ENCODE measurements around the gene CDKN2D.

Gene CDKN2D

GRCh38 chr19:10568826-10569651 is at the start of gene CDKN2D:
Gene CDKN2D (minus strand): TSS chr19:10568979. CDS start chr19:10568653, 326 bp downstream.
- peak; percentile 100 for DNase-seq

- no peak for DNase-seq
Measured at GRCh38 chr19:10617409-10618121, 48.8 kb upstream of the CDKN2D start.

- no peak for DNase-seq
Measured at GRCh38 chr19:10615429-10616023, 46.7 kb upstream of the CDKN2D start.

- DNase-seq: no peak
Measured at GRCh38 chr19:10612499-10613119, 43.8 kb upstream of the CDKN2D start.

- no peak for DNase-seq
Measured at GRCh38 chr19:10611907-10612306, 43.1 kb upstream of the CDKN2D start.

GRCh38 chr19:10604460-10604980 is 35.7 kb upstream of the CDKN2D start:
- DNase-seq: peak; percentile 52

GRCh38 chr19:10603873-10604459 is 35.2 kb upstream of the CDKN2D start:
- no peak for DNase-seq

GRCh38 chr19:10603084-10603872 is 34.5 kb upstream of the CDKN2D start:
- DNase-seq: peak; percentile 80

GRCh38 chr19:10602330-10603083 is 33.7 kb upstream of the CDKN2D start:
- DNase-seq: peak; percentile 91

GRCh38 chr19:10601999-10602329 is 33.2 kb upstream of the CDKN2D start:
- no peak for DNase-seq

- no peak for DNase-seq
Measured at GRCh38 chr19:10600149-10600548, 31.4 kb upstream of the CDKN2D start.

- no peak for DNase-seq
Measured at GRCh38 chr19:10593820-10594637, 25.2 kb upstream of the CDKN2D start.

- DNase-seq: no peak
Measured at GRCh38 chr19:10593148-10593547, 24.4 kb upstream of the CDKN2D start.

- no peak for DNase-seq
Measured at GRCh38 chr19:10587839-10588150, 19.0 kb upstream of the CDKN2D start.

- no peak for DNase-seq
Measured at GRCh38 chr19:10587022-10587838, 18.5 kb upstream of the CDKN2D start, which contains the start of gene AP1M2. Gene AP1M2 (minus strand): TSS chr19:10587312. CDS start chr19:10587231, 81 bp downstream.

- no peak for DNase-seq
Measured at GRCh38 chr19:10586396-10586795, 17.6 kb upstream of the CDKN2D start.

- DNase-seq: no peak
Measured at GRCh38 chr19:10583036-10583776, 14.4 kb upstream of the CDKN2D start.

- no peak for DNase-seq
Measured at GRCh38 chr19:10582091-10582490, 13.3 kb upstream of the CDKN2D start.

All from activated T-cell treated with anti-CD3 and anti-CD28 coated beads, Interleukin-2, amount 50 U/mL, for 1 hour (primary cell).